HCT116 (cell line): ENCODE measurements around the gene AMTN. TPM values are rescaled to one million over a fixed set of nuclear protein-coding genes. Genes with fewer than 3 reads are reported as not detected.

ENCODE experiments used
- ATAC-seq: fragments of 200-7000 bp; cut with Tn5 transposase; 2 replicates; pipeline ENCODE4 v1.9.1; 2020; ENCODE audit warnings: mild to moderate bottlenecking, moderate library complexity
- BruUV-seq: library from RNA; stranded (reverse); fragments of 400-500 nt; replicated peaks from 2 replicates; lab custom pipeline; 2021; lab: Mats Ljungman, UMichigan
- CTCF ChIA-PET: fragments of 300-600 bp; sonication (Branson Sonifier 250); formaldehyde crosslinking; loops from one replicate; lab custom pipeline; 2021; ENCODE audit warnings: antibody characterized with exemption; lab: Charles Lee
- POLR2A ChIA-PET: fragments of 300-600, 350-600 bp; sonication (Branson Sonifier 250); formaldehyde crosslinking; loops from one replicate; lab custom pipeline; 2021; ENCODE audit warnings: antibody characterized with exemption; lab: Charles Lee
- RAD21 ChIA-PET, 2 experiments: fragments of 300-600 bp; sonication (Branson Sonifier 250); formaldehyde crosslinking; loops; one replicate each; lab custom pipeline; 2023; ENCODE audit warnings: low total read pairs in 2 of 2; ENCODE audit not compliant: uncharacterized antibody in 2 of 2, unreplicated experiment in 2 of 2, low non-redundant PET in 1 of 2; lab: Charles Lee
- DNase-seq: peaks from one replicate; pipeline ENCODE4 v3.0.0-alpha.2; 2010; ENCODE audit warnings: low read depth, low spot score
- H2AFZ ChIP-seq: fragments of 200-600 bp; shearing (Covaris generic), sonication (generic); 2 replicates; pipeline ENCODE4 v1.6.1; 2017; ENCODE audit warnings: low read depth, mixed run types, mixed read lengths, antibody characterized with exemption, low read length; ENCODE audit not compliant: poor library complexity, severe bottlenecking
- H3K27ac ChIP-seq: 2 replicates; pipeline ENCODE4 v1.5.1; 2012; ENCODE audit warnings: low read depth, low read length
- H3K27me3 ChIP-seq: fragments of 200-600 bp; sonication (generic); 2 replicates; pipeline ENCODE4 v1.6.1; 2016; ENCODE audit warnings: mixed run types, low read length, mixed read lengths; ENCODE audit not compliant: insufficient read depth
- H3K36me3 ChIP-seq, 2 experiments: fragments of 200-500 bp in 1 of 2; fragments of 200-600 bp in 1 of 2; sonication (Bioruptor generic) in 1 of 2; sonication (generic) in 1 of 2; 2 replicates each; pipeline versions ENCODE4 v1.5.1 to v1.6.1; 2014 to 2016; ENCODE audit warnings: low read length in 2 of 2, inconsistent platforms in 1 of 2, mixed read lengths in 1 of 2, mixed run types in 1 of 2; ENCODE audit not compliant: insufficient read depth in 2 of 2, control insufficient read depth in 1 of 2
- H3K4me1 ChIP-seq, 2 experiments: fragments of 200-600 bp in 1 of 2; sonication (generic) in 1 of 2; 2 replicates each; pipeline versions ENCODE4 v1.5.1 to v1.6.1; 2012 to 2017; ENCODE audit warnings: low read length in 2 of 2, inconsistent platforms in 1 of 2, mild to moderate bottlenecking in 1 of 2, mixed read lengths in 1 of 2, mixed run types in 1 of 2, moderate library complexity in 1 of 2; ENCODE audit not compliant: insufficient read depth in 2 of 2, control insufficient read depth in 1 of 2
- H3K4me2 ChIP-seq: fragments of 200-600 bp; sonication (generic); 2 replicates; pipeline ENCODE4 v1.6.1; 2017; ENCODE audit warnings: mixed run types, low read length, mixed read lengths
- H3K4me3 ChIP-seq, 2 experiments: fragments of 200-600 bp in 1 of 2; sonication (generic) in 1 of 2; replicated peaks in 1 of 2; 2 replicates each; pipeline ENCODE4 v1.5.1; 2011 to 2016; ENCODE audit warnings: low read length in 2 of 2, control low read depth in 1 of 2, low read depth in 1 of 2, mild to moderate bottlenecking in 1 of 2, mixed read lengths in 1 of 2, mixed run types in 1 of 2
- H3K79me2 ChIP-seq: fragments of 200-600 bp; sonication (generic); 2 replicates; pipeline ENCODE4 v1.6.1; 2017; ENCODE audit warnings: mild to moderate bottlenecking, mixed run types, low read length, moderate library complexity, mixed read lengths; ENCODE audit not compliant: insufficient read depth
- H3K9ac ChIP-seq: fragments of 200-600 bp; sonication (generic); 2 replicates; pipeline ENCODE4 v1.6.1; 2016; ENCODE audit warnings: low read length, mixed read lengths
- H3K9me2 ChIP-seq: fragments of 200-600 bp; sonication (generic), shearing (Covaris generic); 2 replicates; pipeline ENCODE4 v1.6.1; 2017; ENCODE audit warnings: mixed run types, mild to moderate bottlenecking, moderate library complexity; ENCODE audit not compliant: insufficient read depth
- H3K9me3 ChIP-seq, 2 experiments: fragments of 200-500 bp in 1 of 2; fragments of 200-600 bp in 1 of 2; sonication (Bioruptor generic) in 1 of 2; sonication (generic) in 1 of 2; 2 replicates each; pipeline ENCODE4 v1.6.1; 2014 to 2017; ENCODE audit warnings: low read length in 2 of 2, mixed read lengths in 2 of 2, inconsistent platforms in 1 of 2, low read depth in 1 of 2, mild to moderate bottlenecking in 1 of 2, mixed run types in 1 of 2, moderate library complexity in 1 of 2; ENCODE audit not compliant: control insufficient read depth in 1 of 2, insufficient read depth in 1 of 2
- H4K20me1 ChIP-seq: fragments of 200-600 bp; sonication (generic), shearing (Covaris generic); 2 replicates; pipeline ENCODE4 v1.6.1; 2017; ENCODE audit warnings: mixed run types, mild to moderate bottlenecking, moderate library complexity; ENCODE audit not compliant: insufficient read depth
- CEBPB ChIP-seq: IDR thresholded peaks from 2 replicates; pipeline ENCODE4 v1.6.1; 2012; ENCODE audit warnings: low read depth
- CTCF ChIP-seq, 3 experiments: fragments of 200-600 bp in 1 of 3; sonication (generic) in 1 of 3; IDR thresholded peaks in 2 of 3; conservative IDR thresholded peaks in 1 of 3; 2 replicates each; pipeline ENCODE4 v1.5.1; 2012 to 2017; ENCODE audit warnings: low read depth in 2 of 3, low read length in 2 of 3, antibody characterized with exemption in 1 of 3, borderline replicate concordance in 1 of 3, control low read depth in 1 of 3, mild to moderate bottlenecking in 1 of 3, mixed read lengths in 1 of 3, mixed run types in 1 of 3, moderate library complexity in 1 of 3; ENCODE audit not compliant: insufficient read depth in 1 of 3
- EGR1 ChIP-seq: IDR thresholded peaks from 2 replicates; pipeline ENCODE4 v1.6.1; 2012; ENCODE audit warnings: low read depth
- ELF1 ChIP-seq: IDR thresholded peaks from 2 replicates; pipeline ENCODE4 v1.6.1; 2012; ENCODE audit warnings: low read depth, borderline replicate concordance
- EZH2phosphoT487 ChIP-seq: fragments of 200-600 bp; IDR thresholded peaks from 2 replicates; pipeline ENCODE4 v1.6.1; 2018; ENCODE audit warnings: antibody characterized with exemption, borderline replicate concordance
- MAX ChIP-seq: IDR thresholded peaks from 2 replicates; pipeline ENCODE4 v1.6.1; 2012
- POLR2AphosphoS5 ChIP-seq: IDR thresholded peaks from 2 replicates; pipeline ENCODE4 v1.6.1; 2011; ENCODE audit warnings: mild to moderate bottlenecking, low read depth, low read length, moderate library complexity
- RAD21 ChIP-seq: IDR thresholded peaks from 2 replicates; pipeline ENCODE4 v1.6.1; 2012; ENCODE audit warnings: low read depth, mild to moderate bottlenecking
- REST ChIP-seq: IDR thresholded peaks from 2 replicates; pipeline ENCODE4 v1.6.1; 2012; ENCODE audit warnings: low read depth
- SIN3A ChIP-seq: IDR thresholded peaks from 2 replicates; pipeline ENCODE4 v1.6.1; 2012; ENCODE audit warnings: low read depth
- SP1 ChIP-seq: IDR thresholded peaks from 2 replicates; pipeline ENCODE4 v1.6.1; 2012; ENCODE audit warnings: low read depth
- SRF ChIP-seq: IDR thresholded peaks from 2 replicates; pipeline ENCODE4 v1.6.1; 2012; ENCODE audit warnings: low read depth
- ZBTB33 ChIP-seq: IDR thresholded peaks from 2 replicates; pipeline ENCODE4 v1.6.1; 2011; ENCODE audit warnings: mild to moderate bottlenecking, low read length, moderate library complexity; ENCODE audit not compliant: insufficient replicate concordance; ENCODE audit errors: extremely low read depth
- ZFX ChIP-seq: fragments of 450-650 bp; IDR thresholded peaks from 2 replicates; pipeline ENCODE4 v1.6.1; 2017
- ZNF274 ChIP-seq: fragments of 200-500 bp; sonication (Bioruptor generic); IDR thresholded peaks from 2 replicates; pipeline ENCODE4 v1.6.1; 2014; ENCODE audit warnings: mild to moderate bottlenecking, low read depth, low read length, inconsistent platforms
- intact Hi-C: fragments of 100-400 bp; cut with micrococcal nuclease; formaldehyde crosslinking; loops from 2 replicates; pipeline ENCODE4 v1.10.0; 2022
- total RNA-seq: library from RNA; stranded (reverse); gene quantifications from one replicate; pipeline ENCODE4 v1.2.1, GENCODE V29; 2021; ENCODE audit not compliant: unreplicated experiment

The AMTN gene
- total RNA-seq, 1 experiment from 2014 or later = not detected

- RAD21 ChIA-PET = no interaction called here
- Histone ChIP-seq H3K79me2 (no peaks in the 10 kb centered on the region), H3K9ac (no peak overlapping the region), H3K27ac (no peak overlapping the region), H3K4me2 (no peak overlapping the region), H3K4me1 (no peaks in the 10 kb centered on the region), H4K20me1 (no peaks in the 10 kb centered on the region), H3K9me2 (no peaks in the 10 kb centered on the region), H3K4me3 (no peak overlapping the region), H3K9me3 (no peaks in the 10 kb centered on the region), H3K27me3 (no peaks in the 10 kb centered on the region), H3K36me3 (no peaks in the 10 kb centered on the region), H2AFZ (no peak overlapping the region)
- no peak for ATAC-seq
- TF ChIP-seq SIN3A = no peak
- TF ChIP-seq ZFX = no peak
- no peak for TF ChIP-seq RAD21
- no peak for TF ChIP-seq REST
- TF ChIP-seq CTCF (IDR thresholded peaks at IDR 0.05 in 2 of 3, conservative IDR thresholded peaks at IDR 0.05 in 1 of 3; ENCODE audit: borderline replicate concordance in 1 of 3, insufficient read depth in 1 of 3, low read depth in 2 of 3, low read length in 2 of 3) = no peak
- TF ChIP-seq EGR1 = no peak
- no peak for TF ChIP-seq ELF1
- no peak for TF ChIP-seq ZNF274
- TF ChIP-seq EZH2phosphoT487 = no peak
- no peak for TF ChIP-seq ZBTB33
- TF ChIP-seq SRF = no peak
- no peak for TF ChIP-seq CEBPB
- TF ChIP-seq POLR2AphosphoS5 = no peak
- TF ChIP-seq SP1 = no peak
- TF ChIP-seq MAX = no peak
- DNase-seq = no peak
- BruUV-seq = no TSS peak
- CTCF ChIA-PET = no interaction called here
- intact Hi-C loops = loop anchor here (5.0 to 10.0 kb wide), 3 partner anchors 242 to 675 kb away; no protein-coding TSS in a partner anchor
- POLR2A ChIA-PET = no interaction called here
Observed at GRCh38 chr4:70556856-70557255, 38.5 kb downstream of the AMTN start.
